HEK293 (cell line): ENCODE data around the gene NNAT.
A peak's percentile ranks its signal among the peaks of the same experiment; 100 is the strongest.

Experiments
- CTCF ChIA-PET: fragments of 350-600 bp; formaldehyde crosslinking; extraction: SDS; loops from one replicate; lab custom pipeline; 2021; ENCODE audit warnings: antibody characterized with exemption; lab: Yijun Ruan, JAX
- POLR2A ChIA-PET: fragments of 300-600 bp; formaldehyde crosslinking; extraction: SDS; loops from one replicate; lab custom pipeline; 2020; ENCODE audit warnings: antibody characterized with exemption, inconsistent platforms; lab: Yijun Ruan, JAX
- H3K27ac ChIP-seq: fragments of 200-500 bp; sonication (Bioruptor generic); 2 replicates; pipeline ENCODE4 v1.5.1; 2014; ENCODE audit warnings: low read depth, low read length, control low read depth, inconsistent platforms; ENCODE audit errors: extremely low read depth
- H3K36me3 ChIP-seq, 2 experiments: fragments of 200-500 bp in 1 of 2; sonication (Bioruptor generic) in 1 of 2; 1 replicate in 1 of 2; 2 replicates in 1 of 2; pipeline ENCODE4 v1.5.1; 2014 to 2017; ENCODE audit warnings: inconsistent platforms in 2 of 2, low read length in 2 of 2; ENCODE audit not compliant: control insufficient read depth in 2 of 2, insufficient read depth in 1 of 2
- H3K4me1 ChIP-seq: fragments of 200-500 bp; sonication (Bioruptor generic); 2 replicates; pipeline ENCODE4 v1.5.1; 2014; ENCODE audit warnings: mild to moderate bottlenecking, low read length, inconsistent platforms; ENCODE audit not compliant: control insufficient read depth, insufficient read depth
- H3K4me3 ChIP-seq: 2 replicates; pipeline ENCODE4 v1.5.1; 2011; ENCODE audit warnings: low read depth, mild to moderate bottlenecking, control low read depth, low read length, moderate library complexity
- H3K9me3 ChIP-seq: fragments of 200-500 bp; sonication (Bioruptor generic); 2 replicates; pipeline ENCODE4 v1.5.1; 2014; ENCODE audit warnings: low read depth, low read length, inconsistent platforms; ENCODE audit not compliant: control insufficient read depth, insufficient read depth
- KLF9 ChIP-seq: fragments of 450-650 bp; formaldehyde crosslinking; IDR thresholded peaks from 2 replicates; pipeline ENCODE4 v1.5.1; 2016; ENCODE audit warnings: missing biosample characterization, missing genetic modification characterization, low read depth
- SCRT2 ChIP-seq: fragments of 450-650 bp; formaldehyde crosslinking; IDR thresholded peaks from 2 replicates; pipeline ENCODE4 v1.5.1; 2016; ENCODE audit warnings: missing biosample characterization, missing genetic modification characterization
- ZFP3 ChIP-seq: fragments of 450-650 bp; formaldehyde crosslinking; IDR thresholded peaks from 2 replicates; pipeline ENCODE4 v1.5.1; 2016; ENCODE audit warnings: low read depth, missing biosample characterization, missing genetic modification characterization
- ZNF623 ChIP-seq: fragments of 450-650 bp; formaldehyde crosslinking; IDR thresholded peaks from 2 replicates; pipeline ENCODE4 v1.5.1; 2016; ENCODE audit warnings: missing biosample characterization, missing genetic modification characterization
- ZSCAN16 ChIP-seq: fragments of 450-650 bp; formaldehyde crosslinking; IDR thresholded peaks from 2 replicates; pipeline ENCODE4 v1.5.1; 2016; ENCODE audit warnings: missing biosample characterization, missing genetic modification characterization
- TF ChIP-seq, protein P1 (sequence below): fragments of 450-650 bp; formaldehyde crosslinking; IDR thresholded peaks from 2 replicates; pipeline ENCODE4 v1.5.0; 2017; ENCODE audit warnings: missing biosample characterization, missing genetic modification characterization, borderline replicate concordance
- TF ChIP-seq, protein P2 (sequence below): fragments of 450-650 bp; formaldehyde crosslinking; IDR thresholded peaks from 2 replicates; pipeline ENCODE4; 2016; ENCODE audit warnings: missing biosample characterization, missing genetic modification characterization
- TF ChIP-seq, protein P3 (sequence below): fragments of 450-650 bp; formaldehyde crosslinking; IDR thresholded peaks from 2 replicates; pipeline ENCODE4 v1.5.1; 2016; ENCODE audit warnings: missing biosample characterization, missing genetic modification characterization
- TF ChIP-seq, protein P4 (sequence below): fragments of 450-650 bp; formaldehyde crosslinking; IDR thresholded peaks from 2 replicates; pipeline ENCODE4 v1.5.1; 2016; ENCODE audit warnings: missing biosample characterization, missing genetic modification characterization
- TF ChIP-seq, protein P5 (sequence below): fragments of 450-650 bp; formaldehyde crosslinking; IDR thresholded peaks from 2 replicates; pipeline ENCODE4 v1.5.1; 2016; ENCODE audit warnings: missing biosample characterization, missing genetic modification characterization, low read depth

The NNAT gene

DNA sequence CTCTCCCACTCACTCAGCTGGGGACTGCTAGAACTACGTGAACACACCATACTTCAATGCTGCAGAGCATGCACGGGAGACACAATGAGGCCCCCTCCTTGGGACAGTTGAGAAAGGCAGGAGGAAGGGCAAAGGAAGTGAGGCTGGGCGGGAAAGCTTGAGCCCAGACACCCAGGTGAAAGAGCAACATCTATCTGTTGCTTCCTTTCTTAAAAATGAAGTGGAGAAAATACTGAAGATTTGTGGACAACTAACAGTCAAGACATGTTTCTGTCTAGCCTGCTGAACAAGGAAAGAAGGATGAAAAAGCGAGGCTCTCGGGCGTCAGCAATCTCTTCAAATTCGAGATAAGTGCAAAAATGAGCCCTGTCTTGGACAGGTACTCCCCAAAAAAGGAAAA lies 3.0 kb upstream of the NNAT start:
- no peak for TF ChIP-seq ZNF623 (tag by site-specific recombination)
- TF ChIP-seq SCRT2 (tag by site-specific recombination): peak; percentile 73
- TF ChIP-seq ZSCAN16 (tag by site-specific recombination): no peak
- TF ChIP-seq, protein P1, sequence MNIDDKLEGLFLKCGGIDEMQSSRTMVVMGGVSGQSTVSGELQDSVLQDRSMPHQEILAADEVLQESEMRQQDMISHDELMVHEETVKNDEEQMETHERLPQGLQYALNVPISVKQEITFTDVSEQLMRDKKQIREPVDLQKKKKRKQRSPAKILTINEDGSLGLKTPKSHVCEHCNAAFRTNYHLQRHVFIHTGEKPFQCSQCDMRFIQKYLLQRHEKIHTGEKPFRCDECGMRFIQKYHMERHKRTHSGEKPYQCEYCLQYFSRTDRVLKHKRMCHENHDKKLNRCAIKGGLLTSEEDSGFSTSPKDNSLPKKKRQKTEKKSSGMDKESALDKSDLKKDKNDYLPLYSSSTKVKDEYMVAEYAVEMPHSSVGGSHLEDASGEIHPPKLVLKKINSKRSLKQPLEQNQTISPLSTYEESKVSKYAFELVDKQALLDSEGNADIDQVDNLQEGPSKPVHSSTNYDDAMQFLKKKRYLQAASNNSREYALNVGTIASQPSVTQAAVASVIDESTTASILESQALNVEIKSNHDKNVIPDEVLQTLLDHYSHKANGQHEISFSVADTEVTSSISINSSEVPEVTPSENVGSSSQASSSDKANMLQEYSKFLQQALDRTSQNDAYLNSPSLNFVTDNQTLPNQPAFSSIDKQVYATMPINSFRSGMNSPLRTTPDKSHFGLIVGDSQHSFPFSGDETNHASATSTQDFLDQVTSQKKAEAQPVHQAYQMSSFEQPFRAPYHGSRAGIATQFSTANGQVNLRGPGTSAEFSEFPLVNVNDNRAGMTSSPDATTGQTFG (tag by site-specific recombination): no peak
- TF ChIP-seq KLF9 (tag by site-specific recombination): no peak
- no peak for TF ChIP-seq ZFP3 (tag by site-specific recombination)
- TF ChIP-seq, protein P2, sequence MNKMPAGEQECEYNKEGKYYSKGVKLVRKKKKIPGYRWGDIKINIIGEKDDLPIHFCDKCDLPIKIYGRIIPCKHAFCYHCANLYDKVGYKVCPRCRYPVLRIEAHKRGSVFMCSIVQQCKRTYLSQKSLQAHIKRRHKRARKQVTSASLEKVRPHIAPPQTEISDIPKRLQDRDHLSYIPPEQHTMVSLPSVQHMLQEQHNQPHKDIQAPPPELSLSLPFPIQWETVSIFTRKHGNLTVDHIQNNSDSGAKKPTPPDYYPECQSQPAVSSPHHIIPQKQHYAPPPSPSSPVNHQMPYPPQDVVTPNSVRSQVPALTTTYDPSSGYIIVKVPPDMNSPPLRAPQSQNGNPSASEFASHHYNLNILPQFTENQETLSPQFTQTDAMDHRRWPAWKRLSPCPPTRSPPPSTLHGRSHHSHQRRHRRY (tag by site-specific recombination): no peak
- ChIA-PET CTCF (interaction anchor here (1.2 to 1.4 kb wide), 2 partner anchors 17 to 322 kb away, joined by 3 read pairs; no protein-coding TSS in a partner anchor), POLR2A (no interaction called here)
- H3K4me3 ChIP-seq: no peak overlapping the region
- no peak overlapping the region for H3K27ac ChIP-seq
- H3K36me3 ChIP-seq: peaks cover 0 to 29% of the 10 kb centered on the region in 2 experiments; a peak in 1 of 3 replicates
- H3K9me3 ChIP-seq: no peaks in the 10 kb centered on the region
- H3K4me1 ChIP-seq: peaks cover 13% of the 10 kb centered on the region

DNA sequence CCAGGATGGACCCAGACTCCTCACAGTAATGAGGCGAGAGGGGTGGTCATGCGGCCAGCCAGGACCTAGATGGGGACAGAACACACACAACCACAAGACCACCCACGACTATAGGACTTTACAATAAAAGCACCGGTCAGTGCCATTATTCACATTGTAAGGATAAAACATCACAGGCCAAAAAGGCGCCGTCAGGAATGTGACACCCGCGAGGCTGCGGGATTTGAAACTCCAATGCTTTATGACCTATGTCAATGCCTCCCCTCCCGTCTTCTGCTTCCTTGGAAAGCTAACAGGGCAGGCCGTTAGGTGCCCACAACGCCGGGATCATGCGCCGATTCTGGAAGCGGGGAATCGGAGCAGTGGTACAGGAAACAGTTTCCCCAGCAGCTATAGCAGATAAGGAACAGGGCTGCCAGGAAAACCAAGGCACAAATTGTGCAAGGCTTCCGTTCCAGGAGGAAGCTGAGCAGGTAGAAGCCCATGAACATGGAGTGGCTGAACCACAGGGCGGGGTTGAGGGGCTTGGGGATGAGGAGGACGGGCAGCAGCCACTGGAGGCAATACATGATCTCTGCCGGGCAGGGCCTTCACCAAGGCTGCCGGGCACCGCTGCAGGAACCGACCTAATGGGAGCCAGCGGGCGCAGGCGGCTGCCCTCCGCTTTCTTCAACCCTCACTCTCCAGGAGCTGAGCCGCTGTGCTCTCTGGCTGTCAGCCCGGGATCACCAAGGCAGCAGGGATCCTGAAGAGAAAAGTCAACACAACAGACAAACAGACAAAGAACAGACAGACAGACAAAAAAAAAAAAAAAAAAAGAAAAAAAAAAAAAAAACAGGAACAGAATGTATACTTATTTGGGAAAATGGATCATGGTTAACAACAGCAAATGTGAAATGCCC lies 2.2 kb upstream of the NNAT start:
- CTCF ChIA-PET: interaction anchor here (1.0 kb wide), 1 partner anchor 14 kb away, joined by 3 read pairs; no protein-coding TSS in a partner anchor
- peaks cover 13% of the 10 kb centered on the region for H3K4me1 ChIP-seq
- POLR2A ChIA-PET: interaction anchor here (0.7 kb wide), 1 partner anchor 249 kb away, joined by 6 read pairs; no protein-coding TSS in a partner anchor
- no peak overlapping the region for H3K4me3 ChIP-seq
- no peaks in the 10 kb centered on the region for H3K9me3 ChIP-seq
- H3K27ac ChIP-seq: no peak overlapping the region
- TF ChIP-seq, protein P3, sequence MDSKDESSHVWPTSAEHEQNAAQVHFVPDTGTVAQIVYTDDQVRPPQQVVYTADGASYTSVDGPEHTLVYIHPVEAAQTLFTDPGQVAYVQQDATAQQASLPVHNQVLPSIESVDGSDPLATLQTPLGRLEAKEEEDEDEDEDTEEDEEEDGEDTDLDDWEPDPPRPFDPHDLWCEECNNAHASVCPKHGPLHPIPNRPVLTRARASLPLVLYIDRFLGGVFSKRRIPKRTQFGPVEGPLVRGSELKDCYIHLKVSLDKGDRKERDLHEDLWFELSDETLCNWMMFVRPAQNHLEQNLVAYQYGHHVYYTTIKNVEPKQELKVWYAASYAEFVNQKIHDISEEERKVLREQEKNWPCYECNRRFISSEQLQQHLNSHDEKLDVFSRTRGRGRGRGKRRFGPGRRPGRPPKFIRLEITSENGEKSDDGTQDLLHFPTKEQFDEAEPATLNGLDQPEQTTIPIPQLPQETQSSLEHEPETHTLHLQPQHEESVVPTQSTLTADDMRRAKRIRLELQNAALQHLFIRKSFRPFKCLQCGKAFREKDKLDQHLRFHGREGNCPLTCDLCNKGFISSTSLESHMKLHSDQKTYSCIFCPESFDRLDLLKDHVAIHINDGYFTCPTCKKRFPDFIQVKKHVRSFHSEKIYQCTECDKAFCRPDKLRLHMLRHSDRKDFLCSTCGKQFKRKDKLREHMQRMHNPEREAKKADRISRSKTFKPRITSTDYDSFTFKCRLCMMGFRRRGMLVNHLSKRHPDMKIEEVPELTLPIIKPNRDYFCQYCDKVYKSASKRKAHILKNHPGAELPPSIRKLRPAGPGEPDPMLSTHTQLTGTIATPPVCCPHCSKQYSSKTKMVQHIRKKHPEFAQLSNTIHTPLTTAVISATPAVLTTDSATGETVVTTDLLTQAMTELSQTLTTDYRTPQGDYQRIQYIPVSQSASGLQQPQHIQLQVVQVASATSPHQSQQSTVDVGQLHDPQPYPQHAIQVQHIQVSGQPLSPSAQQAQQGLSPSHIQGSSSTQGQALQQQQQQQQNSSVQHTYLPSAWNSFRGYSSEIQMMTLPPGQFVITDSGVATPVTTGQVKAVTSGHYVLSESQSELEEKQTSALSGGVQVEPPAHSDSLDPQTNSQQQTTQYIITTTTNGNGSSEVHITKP: peak; percentile 36; the same call in 1 of the 2 replicates
- TF ChIP-seq, protein P4, sequence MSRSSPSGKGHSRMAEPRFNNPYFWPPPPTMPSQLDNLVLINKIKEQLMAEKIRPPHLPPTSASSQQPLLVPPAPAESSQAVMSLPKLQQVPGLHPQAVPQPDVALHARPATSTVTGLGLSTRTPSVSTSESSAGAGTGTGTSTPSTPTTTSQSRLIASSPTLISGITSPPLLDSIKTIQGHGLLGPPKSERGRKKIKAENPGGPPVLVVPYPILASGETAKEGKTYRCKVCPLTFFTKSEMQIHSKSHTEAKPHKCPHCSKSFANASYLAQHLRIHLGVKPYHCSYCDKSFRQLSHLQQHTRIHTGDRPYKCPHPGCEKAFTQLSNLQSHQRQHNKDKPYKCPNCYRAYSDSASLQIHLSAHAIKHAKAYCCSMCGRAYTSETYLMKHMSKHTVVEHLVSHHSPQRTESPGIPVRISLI (tag by site-specific recombination): peak; percentile 90
- TF ChIP-seq, protein P5, sequence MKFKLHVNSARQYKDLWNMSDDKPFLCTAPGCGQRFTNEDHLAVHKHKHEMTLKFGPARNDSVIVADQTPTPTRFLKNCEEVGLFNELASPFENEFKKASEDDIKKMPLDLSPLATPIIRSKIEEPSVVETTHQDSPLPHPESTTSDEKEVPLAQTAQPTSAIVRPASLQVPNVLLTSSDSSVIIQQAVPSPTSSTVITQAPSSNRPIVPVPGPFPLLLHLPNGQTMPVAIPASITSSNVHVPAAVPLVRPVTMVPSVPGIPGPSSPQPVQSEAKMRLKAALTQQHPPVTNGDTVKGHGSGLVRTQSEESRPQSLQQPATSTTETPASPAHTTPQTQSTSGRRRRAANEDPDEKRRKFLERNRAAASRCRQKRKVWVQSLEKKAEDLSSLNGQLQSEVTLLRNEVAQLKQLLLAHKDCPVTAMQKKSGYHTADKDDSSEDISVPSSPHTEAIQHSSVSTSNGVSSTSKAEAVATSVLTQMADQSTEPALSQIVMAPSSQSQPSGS (tag by site-specific recombination): no peak
- TF ChIP-seq, all 188 proteins: peak for 2
- peaks cover 0 to 22% of the 10 kb centered on the region in 2 experiments; a peak in 1 of 3 replicates for H3K36me3 ChIP-seq
